ENCODE results near the gene CTRB1.

The CTRB1 gene

DNA sequence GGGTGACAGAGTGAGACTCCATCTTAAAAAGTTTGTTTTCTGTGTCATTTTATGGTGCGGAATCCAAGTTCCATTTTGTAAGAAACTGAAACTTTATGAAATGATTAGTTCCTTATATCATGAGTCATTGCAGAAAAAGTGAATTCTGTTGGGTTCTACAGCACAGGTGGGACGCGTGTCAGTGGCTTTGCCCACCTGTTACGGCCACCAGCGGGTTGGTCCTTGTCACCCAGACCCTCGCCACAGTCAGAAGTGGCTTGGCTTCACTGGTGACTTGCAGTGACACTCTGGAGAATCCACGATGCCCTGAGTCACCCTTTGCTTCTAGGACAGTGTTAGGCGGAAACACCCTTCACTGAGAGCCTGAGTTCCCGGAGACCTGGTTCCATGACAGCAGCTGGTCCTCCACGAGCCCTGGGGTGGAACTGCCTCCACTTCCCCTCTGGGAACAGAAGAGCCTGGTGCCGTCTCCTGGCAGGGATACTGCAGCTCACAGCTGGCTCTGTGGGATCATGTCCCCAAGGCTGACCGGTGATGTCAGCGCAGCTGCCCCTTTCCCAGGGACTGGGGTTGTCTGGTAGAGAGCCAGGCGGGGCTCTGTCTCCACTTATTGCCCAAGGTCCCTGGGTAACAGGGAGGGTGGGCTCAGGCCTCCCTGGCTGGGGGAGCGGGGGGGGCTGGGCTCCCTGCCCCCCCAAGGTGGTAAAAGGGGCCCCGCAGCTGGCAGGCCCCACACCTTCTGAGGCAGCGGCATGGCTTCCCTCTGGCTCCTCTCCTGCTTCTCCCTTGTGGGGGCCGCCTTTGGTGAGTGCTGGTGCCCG is at the start of gene CTRB1:
Gene CTRB1, plus strand, starts transcription at position 733 of the 821 bp plus-strand sequence. Its CDS starts 20 bp downstream, at position 753.
- no peak for DNase-seq

DNA sequence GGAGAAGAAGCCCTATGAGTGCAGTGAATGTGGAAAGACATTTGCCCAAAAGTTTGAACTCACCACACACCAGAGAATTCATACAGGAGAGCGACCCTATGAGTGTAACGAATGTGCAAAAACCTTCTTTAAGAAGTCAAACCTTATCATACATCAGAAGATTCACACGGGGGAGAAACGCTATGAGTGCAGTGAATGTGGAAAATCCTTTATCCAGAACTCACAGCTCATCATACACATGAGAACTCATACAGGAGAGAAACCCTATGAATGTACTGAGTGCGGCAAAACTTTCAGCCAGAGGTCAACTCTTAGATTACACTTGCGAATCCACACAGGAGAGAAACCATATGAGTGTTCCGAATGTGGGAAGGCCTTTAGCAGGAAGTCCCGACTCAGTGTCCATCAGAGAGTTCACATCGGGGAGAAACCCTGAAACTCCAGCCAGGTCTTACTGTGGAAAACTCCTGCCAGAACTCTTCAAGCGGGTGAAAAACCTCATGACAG is 48.8 kb upstream of the CTRB1 start:
- DNase-seq = no peak

DNA sequence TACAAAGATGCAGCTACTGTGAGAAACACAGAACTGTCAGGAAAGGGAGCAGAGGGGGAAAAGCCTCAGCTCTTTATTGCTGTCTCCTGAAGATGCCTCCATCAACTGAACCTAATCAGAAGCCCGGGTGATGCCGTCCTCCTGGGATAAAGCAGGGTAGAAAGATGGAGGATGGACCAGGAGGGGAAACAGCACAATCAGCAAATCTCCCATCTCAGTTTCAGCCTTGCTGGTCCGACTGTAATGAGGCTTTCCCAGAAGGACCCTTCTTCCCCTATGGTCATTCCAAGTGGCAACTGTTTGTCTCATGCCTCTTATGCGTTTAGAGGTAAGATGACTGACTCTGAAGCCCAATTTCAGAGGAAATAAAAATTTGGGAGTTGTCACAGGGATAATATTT is 46.2 kb upstream of the CTRB1 start:
- DNase-seq = no peak

DNA sequence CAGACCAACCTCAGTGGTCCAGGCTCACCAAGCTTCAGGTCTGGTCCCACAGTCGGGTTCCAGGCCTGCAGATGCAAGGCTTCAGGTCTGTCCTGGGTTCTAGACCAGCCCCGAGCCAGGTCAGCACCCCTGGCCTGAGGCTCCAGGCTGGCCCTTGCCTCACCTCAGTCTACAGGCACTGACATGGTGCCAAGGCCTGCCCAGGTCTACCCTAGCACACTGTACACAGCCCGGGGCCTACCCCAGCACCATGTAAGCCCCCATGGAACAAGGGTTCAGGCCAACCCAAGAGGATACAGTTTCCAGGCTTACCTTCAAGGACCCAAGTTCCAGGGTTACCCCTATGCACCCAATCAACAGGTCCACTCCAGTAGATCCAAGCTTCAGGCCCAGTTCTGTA is 43.7 kb upstream of the CTRB1 start:
- DNase-seq = no peak

DNA sequence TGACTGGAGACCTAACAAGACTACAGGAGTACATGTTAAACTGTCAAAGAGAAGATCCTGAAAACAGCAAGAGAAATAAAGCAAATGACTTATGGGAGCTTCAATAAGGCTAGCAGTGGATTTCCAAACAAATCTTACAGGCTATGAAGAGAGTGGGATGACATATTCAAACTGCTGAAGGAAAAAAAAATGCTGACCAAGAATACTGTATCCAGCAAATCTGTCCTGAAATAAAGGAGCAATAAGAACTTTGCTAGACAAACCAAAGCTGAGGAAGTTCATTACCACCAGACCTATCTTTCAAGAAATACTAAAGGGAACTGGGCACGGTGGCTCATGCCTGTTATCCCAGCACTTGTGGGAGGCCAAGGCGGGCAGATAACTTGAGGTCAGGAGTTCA is 41.9 kb upstream of the CTRB1 start:
- no peak for DNase-seq

DNA sequence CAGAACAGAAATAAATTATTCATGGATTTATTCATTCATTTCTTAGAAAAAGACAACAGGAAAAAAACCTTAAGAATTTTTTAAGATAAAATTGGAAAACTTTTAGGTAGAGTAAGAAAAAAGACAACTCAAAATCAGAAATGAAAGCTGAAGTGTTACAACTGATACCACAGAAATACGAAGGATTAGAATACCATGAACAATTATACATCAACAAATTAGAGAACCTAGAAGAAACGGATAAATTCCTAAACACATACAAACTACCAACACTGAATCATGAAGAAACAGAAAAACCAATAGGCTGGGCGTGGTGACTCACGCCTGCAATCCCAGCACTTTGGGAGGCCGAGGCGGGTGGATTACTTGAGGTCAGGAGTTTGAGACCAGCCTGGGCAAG is 39.6 kb upstream of the CTRB1 start:
- no peak for DNase-seq

DNA sequence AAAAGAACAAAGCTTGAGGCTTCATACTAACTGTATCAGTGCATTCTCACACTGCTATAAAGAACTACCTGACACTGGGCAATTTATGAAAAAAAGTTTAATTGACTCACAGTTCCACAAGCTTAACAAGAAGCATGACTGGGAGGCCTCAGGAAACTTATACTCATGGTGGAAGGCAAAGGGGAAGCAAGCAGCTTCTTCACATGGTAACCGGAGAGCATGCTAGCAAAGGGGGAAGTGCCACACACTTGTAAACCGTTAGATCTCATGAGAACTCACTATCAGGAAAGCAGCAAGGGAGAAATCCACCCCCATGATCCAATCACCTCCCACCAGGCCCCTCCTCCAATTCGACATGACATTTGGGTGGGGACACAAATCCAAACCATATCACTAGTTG is 37.2 kb upstream of the CTRB1 start:
- DNase-seq = no peak

DNA sequence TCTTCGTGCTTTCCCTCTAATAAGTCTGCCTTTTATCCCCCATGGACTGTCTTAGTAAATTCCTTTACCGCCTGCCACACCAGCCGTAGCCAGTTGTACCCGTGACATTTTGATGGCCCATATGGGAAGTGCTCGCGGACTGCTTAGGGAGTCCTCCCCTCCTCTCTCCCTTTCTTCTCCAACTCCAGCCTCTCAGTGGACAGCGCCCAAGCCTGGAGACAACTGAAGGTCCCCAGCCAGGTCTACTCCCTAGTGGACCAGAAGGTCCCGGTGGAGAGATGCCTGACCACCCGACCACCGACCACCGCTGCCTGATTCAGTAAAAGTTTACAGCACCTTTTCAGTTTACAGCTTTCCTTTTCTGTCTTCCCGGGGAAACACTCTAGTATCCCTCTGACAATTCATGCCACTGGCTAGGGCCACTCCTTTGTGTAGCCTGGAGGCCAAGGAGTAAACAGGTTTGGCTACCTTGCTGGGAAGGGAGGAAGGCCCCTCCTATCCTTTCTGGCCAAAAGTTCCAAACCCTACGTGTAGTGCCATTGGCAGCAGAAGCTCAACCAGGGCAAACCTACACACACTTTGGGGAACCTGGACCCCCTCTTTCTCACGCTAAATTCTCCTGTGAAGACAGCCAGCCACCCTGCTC is 29.8 kb upstream of the CTRB1 start:
- DNase-seq = no peak

DNA sequence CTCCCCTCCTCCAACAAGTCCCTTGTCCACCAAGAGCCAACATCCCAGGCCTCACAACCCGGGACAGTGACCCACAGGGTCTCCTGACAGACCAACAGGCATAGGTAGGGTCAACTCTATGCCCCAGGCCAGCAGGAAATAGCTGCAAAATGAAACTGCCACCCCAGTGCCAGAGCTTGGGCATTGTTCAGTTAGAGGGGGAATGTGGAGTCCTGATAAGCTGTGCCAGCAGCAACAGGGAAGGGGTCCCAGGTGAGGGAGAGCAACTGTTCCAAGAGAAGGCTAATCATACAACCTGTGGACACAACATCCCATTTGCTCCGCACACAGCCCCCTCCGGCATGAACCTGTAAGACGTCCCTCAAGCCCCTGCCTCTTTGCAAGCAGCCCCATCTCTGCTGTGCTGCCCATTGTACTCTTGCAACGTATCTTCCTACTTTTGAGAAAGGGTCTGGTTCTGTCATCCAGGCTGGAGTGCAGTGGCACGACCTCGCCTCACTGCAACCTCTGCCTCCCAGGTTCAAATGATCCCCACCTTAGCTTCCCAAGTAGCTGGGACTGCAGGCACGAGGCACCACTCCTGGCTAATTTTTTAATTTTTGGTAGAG is 29.0 kb upstream of the CTRB1 start:
- no peak for DNase-seq

DNA sequence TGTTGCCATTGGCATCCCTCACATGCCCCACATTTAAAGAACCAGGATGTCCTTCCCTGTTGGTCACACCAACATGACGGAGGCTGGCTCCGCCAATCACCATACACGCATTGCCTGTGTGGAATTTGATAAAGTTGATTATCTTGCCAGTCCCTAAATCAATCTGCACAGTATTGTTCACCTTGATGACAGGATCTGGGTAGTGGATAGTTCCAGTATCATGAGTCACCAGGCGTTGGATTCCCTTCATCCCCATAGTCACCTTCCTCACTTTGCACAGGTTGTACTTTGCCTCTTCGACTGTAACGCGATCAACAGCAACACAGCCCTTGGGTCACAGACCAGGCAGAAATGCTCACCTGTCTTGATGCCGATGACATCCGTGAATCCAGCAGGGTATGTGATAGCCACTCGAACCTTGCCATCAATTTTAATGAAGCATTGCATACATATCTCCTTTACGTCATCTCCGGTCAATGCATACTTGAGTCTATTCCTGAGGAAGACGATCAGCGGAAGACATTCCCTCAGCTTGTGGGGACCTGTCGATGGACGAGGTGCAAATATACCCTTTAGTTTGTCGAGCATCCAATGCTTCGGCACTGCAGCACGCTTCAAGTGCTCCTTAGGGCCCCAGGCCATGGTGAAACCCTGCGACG is 26.1 kb upstream of the CTRB1 start:
- DNase-seq = no peak

DNA sequence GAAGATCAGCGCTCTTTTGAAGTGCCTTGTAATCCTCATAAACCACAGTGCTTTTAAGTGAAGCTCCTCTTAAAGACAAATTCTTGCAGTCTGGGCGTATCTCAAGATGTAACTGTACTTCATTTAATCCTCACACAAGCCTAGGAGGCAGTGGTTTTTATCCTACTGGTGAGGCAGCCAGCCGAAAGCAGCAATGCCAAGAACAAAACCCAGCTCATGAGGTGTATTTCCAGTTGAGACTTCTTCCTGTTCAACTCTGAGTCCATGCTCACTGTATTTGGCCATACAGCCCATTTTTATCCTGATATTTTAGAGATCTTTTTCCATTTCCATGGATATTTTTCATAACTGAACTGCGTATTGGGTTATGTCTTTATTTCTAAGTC is 25.5 kb upstream of the CTRB1 start:
- DNase-seq = no peak

DNA sequence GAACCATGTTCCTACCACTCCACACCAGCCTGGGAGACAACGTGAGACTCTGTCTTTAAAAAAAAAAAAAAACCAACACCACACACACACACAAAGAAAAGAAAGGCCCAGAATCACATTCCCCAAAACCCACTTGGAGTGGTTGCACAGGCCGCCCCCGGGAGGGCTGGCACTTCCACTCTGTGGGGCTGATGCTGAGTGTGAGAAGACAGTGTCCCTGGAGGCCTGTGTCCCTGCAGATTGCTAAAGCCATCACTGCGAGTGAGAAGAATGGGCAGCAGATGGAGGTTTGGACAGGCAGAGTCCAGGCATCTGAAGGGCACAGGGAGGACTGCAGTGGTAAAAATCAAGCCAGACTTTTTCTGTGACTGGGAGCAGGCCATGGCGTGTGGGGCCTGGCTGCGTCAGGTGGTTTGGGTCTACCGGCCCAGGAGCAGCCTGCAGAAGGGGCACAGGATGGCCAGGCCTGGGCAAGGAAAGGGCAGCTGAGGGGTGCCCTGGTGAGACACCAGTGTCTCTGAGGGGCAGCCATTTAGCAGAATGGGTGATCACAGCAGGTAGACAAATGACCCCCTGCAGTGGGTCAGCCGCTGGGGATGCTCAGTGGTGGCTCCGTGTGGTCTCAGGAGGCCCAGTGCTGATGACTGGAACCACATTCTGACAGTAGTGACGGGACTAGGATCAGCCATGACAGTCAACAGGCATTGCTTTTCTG is 24.9 kb upstream of the CTRB1 start:
- DNase-seq = no peak

DNA sequence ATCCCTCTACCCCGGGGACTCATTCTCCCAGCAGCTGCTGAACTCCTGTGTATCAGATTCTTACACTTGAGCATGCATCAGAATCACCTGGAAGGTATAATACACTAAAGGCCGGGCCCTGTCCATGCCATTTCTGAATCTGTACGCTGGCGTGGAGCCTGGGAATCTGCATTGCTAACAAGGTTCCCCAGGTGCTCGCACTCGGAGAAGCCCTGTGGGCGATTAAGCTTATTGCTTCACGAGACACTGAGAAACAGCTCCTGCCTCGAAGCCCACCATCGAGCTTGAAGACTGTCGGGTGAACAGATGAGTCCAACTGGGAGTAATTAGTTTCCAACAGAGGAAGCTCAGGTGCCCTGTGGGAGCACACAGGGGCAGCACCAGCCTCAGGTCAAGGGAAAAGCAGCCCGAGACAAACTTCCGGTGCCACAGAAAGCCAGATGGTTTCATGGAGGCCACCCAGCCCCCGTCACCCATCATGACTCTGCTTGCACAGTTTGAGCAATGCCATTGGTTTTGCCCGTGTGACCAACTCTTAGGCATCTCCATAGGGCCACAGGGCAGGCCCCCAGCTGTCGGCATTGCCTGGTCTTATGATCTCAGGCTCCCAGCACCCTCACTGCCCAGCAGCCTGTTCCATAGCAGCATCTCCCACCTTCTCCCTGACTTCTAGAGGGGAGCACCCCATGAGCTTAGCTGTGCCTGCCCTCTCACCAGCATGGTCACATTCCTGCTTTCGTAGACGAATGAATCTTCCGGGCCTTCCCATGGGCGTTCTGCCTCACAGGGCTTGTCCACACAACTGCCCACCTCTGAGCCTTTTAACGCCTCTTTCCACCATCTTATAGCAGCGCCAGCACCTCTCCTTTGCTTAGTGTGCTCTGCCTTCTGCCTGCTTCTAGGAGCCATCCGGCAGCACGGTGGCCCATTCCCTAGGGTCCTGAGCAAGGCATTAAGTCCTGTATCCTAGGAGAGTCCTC is 22.7 kb upstream of the CTRB1 start:
- no peak for DNase-seq

DNA sequence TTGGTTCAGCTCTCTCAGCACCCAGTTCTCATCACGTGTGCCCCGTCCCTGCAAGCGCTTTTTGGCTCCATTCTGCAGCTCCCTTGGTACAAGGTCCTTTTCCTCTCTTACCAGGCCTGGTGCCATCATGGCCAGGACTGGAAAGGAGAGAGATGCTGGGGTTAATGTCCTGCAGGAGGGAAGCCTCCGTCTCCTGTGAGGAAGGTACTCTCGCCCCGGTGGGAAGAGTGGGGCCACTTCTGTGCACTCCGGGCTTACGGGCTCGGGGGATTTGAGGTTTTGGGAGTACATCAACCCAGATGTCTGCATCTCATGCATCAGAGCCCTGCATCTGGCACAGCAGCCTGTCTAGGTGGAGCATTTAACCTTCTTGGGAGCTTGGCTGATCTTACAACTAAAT is 22.0 kb upstream of the CTRB1 start:
- no peak for DNase-seq

DNA sequence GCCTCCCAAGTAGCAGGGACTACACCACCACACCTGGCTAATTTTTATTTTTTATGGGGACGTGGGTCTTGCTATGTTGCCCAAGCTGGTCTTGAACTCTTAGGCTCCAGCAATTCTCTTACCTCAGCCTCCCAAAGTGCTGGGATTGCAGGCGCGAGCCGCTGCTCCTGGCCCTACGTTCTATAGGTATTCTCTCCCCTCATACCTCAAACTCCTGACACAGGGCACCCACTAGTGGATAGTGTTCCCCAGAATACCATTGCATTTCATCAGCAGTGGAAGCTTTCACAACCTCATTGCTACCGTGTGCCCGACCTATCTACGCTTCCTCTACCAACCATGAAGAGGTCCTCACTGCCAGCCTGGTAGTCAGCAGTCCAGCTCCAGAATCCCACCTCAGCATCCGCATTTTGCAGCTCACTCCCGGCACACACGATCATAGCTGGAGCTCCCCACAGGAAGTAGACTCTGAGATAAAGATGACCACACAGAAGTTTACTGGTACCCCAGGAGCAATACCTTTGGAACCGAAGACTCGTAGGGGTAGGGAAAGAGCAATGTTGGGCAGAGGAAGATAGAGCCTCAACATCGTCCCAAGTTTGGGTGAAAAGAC is 21.2 kb upstream of the CTRB1 start:
- no peak for DNase-seq

DNA sequence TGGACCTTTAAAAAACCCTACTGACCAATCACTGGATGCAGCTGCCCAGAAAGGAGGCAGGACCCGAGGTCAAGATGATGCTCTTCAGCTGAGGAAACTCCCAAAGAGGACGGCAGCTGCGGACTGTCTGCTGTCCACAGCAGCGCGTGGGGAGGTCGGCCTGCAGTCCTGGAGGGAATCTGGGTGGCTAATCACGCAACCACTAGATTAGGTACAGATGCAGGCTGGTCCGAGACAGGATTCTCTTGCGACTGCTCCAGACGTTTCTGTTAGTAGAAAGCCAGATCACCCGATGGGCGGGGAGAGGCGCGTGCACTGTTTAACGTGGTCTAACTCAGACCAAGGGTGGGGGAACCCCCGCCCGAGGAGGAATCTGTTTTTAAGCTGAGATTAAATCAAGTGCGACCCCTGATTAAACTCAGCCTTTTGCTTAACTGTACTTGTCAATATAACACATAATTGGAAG is 20.6 kb upstream of the CTRB1 start:
- DNase-seq = no peak

DNA sequence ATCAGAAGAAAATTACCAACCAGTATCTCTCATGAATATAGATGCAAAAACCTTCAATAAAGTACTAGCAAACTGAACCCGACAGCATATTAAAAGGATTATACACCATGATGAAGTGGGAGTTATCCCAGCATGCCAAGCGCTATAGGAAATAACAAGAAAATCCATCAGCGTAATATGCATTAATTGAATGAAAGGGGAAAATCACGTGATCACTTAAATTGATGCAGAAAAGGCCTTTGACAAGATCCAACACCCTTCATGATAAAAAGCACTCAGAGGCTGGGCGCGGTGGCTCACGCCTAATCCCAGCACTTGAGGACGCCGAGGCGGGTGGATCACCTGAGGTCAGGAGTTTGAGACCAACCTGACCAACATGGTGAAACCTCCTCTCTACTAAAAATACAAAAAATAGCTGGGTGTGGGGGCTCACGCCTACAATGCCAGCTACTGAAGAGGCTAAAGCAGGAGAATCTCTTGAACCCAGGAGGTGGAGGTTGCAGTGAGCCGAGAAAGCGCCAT is 16.7 kb upstream of the CTRB1 start:
- no peak for DNase-seq

DNA sequence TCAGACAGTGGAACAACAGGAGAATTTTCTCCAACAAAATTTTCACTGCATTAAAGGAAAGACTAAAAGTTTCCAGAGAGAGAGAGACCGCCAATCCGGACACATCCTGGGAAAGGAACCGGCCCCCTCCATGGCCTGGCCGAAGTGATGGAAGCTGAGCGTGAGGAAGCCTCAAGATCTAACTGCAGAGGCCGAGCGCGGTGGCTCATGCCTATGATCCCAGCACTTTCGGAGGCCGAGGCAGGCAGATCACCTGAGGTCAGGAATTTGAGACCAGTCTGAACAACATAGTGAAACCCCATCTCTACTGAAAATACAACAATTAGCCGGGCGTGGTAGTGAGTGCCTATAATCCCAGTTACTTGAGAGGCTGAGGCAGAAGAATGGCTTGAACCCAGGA is 15.7 kb upstream of the CTRB1 start:
- no peak for DNase-seq

DNA sequence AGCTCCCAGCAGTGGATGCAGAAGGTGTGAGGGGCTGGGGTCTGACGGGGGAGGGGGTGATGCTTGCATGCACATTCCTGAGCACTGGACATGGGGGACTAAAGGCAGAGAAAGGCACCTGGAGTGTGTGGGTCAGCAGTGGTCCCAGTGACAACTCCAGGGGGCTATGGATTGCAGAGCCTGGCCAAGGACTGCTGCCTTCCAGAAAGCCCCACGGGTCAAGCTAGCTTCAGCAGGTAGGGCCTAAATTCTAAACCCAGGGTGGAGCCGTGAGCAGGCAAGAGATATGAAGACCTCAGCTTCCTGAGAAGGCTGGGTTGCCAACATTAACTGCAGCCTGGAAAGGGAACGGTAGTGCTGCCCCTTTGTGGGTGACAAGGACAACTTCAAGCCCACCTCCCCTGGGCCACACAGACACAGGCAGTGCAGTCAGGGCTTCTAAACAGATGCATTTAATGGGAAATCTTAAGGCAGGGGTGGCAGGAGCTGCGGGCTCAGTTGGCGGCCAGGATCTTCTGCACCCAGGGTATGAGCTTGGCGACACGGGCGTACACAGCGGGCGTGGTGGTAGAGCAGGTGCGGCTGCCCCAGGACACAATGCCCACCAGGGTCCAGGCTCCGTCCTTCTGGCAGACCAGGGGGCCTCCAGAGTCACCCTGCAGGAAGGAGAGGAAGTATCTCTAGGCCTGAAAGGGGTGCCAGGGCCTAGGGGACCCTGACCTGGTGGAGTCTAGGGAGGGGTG is 14.9 kb upstream of the CTRB1 start:
- DNase-seq = no peak

DNA sequence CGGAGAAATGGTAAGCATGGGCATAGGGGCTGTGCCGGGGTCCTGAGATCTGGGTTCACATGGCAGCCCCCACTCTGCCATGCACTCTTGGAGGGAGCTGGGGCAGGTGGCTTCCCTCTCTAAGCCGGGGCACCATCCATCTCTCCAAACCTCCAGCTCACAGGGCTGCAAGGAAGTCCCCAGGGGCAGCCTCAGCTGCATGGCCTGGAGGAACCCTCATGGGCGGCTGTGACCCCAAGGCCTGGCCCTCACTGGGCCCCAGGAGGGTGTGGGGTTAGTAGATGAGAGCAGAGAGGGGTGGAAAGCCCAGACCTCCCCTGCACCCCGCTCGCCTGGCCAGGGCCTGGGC is 14.4 kb upstream of the CTRB1 start:
- DNase-seq = no peak
